NCI-H146 treated with DMSO at 0.1 percent for 48 hours (cell line): ENCODE measurements around the gene IFT80.
"Not testable (repeated sequence)": the region's sequence is repeated elsewhere in the genome, so short reads cannot be mapped to it uniquely, and the experiment has no call there.

Experiments
- DNase-seq: peaks from one replicate; lab custom pipeline; 2025; ENCODE audit not compliant: unreplicated experiment; lab: John Stamatoyannopoulos, UW

Gene IFT80

DNA sequence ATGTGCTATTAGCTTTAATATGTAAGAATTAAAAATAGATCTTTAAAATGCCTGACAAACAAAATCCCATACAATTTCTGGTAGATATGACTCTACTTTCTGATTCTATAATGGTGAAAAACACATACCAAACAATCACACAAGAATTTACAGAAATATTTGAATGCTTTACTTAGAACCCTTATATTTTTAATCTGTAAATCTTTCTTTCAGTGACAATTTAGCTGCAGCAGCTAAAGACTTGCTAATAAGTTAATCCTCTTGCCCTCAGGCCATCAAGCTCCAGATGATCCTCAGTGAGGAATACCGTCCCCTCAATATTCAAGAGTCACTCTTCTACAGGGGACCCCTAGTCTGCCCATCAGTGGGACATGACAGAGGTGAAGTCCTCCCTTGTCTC lies 118.2 kb downstream of the IFT80 start:
- DNase-seq: no peak

DNA sequence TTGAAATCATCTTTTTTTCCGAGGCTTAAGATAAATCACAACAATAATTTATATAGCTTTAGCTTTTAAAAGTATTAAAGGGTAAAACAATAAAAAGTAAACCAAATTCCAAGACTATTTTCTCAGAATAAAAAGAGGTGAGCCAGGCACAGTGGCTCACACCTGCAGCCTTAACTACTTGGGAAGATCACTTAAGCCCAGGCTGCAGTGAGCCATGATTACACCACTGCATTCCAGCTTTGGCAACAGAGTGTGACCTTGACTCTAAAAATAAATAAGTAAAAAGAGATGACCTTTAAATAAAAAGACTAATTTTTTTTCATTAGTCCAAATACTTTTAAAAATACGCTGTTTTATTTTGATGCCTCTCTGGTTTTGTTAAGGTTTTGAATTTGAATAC lies 119.4 kb downstream of the IFT80 start:
- DNase-seq: no peak

DNA sequence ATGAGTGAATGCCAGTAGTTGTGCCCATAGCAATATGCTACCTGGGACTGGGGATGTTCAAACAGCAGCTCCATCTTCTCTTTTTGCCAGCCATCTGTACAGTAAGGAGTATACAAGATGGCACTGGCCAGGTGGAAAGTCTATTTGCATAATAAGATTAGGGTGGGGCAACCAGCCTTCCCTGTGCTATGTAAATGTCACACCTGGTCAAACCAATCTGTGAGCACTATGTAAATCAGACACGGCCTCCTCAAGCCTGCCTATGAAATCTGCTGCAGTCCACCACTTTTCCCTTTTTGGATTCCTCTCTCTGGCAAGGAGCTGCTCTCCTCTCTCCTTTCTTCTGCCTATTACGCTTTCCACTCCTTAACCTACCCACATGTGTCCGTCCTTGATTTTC lies 120.8 kb downstream of the IFT80 start:
- DNase-seq: peak; percentile 84

DNA sequence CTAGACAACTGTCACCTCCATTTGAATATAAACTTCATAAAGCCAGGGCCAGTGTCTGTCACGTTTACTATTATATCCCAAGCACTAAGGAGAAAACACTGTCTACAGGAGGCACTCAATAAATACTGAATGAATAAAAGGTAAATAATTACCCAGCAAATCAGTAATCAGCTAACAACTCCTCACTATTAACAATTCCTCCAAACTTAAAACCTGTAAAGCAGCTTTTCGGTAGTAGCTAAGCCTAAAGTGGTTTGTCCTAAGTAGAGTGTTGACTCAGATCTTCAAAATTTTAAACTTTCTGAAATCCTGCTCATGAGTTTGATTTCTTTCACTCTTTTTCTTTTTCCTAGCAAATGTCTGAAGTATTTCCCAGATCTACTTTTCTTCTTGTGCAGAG lies 133.9 kb downstream of the IFT80 start:
- no peak for DNase-seq

DNA sequence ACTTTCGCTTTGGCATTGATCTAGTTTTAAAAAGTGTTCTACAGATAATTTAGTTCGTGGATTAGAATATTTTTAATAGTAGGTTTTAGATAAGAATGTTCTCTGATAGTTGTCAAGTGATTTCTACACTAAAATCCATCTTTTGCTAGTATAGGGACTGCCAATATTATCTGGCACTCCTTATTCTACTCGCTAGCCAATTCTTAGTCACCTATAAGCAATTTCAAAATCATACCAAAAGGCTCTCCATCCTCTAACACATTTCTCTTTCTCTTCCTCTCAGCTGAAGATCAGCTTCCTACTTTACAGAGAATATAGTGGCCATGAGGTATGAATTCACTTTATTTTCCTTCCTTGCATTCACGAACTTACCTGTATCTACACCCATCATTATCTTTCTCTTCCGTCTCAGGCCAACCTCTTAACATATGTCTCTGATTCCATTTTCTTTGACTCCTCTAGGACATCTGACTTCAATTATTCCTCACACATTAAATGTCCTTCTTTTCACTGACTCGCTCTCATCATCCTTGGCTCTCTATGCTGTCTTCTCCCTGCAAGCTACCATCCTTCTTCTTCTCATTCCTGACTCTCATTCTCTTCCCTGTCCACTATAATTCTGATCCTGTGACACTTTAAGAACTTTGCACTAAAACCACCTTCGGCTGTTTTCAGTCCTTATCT lies 138.3 kb downstream of the IFT80 start:
- no peak for DNase-seq

DNA sequence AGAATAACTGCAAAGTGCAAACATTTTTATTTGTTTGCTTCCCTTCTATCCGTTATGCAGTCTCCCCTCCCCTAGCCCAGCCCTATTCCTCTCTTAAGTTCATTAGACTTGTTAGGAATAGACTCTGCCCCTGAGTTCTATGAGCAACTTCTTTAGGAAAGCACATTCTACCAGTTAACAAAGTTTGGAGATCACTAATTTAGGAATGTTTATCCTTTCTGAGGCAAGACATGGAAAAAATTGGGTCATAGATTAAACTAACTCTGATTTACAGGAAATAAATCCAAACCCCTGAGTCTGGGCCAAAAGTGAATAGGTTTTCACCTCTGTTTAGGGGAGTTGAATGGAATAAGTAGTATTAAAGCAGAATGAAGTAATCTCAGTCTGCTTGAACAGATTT lies 139.4 kb downstream of the IFT80 start:
- DNase-seq: no peak

DNA sequence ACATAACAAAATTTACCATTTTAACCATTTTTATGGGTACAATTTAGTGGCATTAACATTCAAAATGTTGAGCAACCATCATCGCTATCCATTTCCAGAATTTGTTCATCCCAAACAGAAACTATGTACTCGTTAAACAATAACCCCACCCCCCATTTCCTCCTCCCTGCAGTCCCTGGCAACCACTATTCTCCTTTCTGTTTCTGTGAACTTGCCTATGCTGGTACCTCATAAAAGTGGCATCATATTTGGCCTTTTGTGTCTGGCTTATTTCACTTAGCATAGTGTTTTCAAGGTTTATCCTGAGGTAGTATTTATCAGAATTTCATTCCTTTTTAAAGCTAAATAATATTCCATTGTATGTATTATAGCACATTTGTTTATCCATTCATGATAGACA lies 141.4 kb downstream of the IFT80 start:
- DNase-seq: no peak

DNA sequence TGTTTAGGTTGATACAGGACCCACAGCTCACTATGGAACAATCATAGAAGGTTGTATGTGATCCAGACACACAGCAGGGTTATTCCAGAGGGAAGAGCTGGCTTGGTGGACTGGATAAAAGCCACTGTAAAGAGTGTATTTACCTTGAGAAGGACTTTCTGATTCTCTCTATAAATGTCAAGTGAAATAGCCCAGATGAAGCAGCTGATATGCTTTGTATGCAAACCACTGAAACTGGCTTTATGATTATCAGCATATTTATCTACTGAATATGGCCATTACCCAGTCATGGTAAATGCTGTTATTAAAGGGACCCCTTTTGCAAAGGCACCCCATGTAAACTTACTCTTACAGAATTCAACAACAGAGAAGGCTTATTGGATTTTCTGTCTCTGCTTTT lies 145.7 kb downstream of the IFT80 start:
- DNase-seq: no peak

DNA sequence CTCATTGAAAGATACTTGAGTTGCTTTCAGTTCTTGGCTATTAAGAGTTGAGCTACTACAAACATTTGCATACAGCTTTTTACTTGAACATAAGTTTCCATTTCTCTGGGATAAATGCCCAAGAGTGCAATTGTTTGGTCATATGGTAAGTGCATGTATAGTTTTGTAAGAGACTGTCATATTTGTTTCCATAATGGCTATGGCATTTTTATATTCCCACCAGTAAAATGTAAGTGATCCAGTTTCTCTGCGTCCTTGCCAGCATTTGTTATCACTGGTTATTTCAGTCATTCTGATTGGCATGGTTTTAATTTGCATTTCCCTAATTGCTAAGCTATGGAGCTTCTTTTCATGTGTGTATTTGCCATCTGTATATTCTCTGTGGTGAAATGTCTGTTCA lies 151.3 kb downstream of the IFT80 start:
- no peak for DNase-seq

DNA sequence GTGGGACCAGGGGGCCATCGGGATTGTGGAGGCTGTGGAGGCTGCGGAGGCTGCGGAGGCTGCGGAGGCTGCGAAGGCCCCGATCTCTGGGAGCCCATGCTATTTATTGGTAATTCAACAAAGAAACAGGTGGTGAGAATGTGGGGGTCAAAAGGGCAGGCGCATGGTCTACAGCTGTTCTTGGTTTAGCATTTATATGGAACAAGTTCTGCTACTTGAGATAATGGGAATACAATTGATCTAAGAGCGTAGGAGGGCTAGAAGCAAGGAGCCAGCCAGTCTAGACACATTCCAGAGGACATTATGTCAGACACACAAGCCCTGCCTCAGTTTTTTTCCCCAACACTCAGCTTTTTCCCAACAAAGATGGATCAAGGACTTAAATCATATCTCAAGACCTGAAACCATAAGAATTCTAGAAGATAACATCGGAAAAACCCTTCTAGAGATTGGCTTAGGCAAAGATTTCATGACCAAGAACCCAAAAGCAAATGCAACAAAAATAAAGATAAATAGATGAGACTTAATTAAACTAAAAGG lies 153.7 kb downstream of the IFT80 start:
- DNase-seq: no peak

DNA sequence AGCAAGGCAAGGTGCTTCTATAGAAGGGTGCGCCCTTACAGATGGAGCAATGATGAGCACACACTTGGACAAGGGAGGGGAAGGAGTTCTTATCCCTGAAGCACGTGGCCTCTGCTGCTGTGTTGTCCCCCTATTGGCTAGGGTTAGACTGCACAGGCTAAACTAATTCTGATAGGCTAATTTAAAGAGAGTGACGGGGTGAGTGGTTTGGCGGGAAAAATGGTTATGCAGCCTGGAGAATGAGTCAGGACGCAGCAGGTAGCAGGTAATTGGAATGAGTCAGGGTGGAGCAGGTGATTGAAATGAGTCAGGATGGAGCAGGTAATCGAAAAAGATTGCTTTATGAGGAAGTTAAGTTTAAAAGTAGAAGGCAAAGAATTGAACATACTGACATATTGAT lies 158.3 kb downstream of the IFT80 start:
- DNase-seq: not testable (repeated sequence)

DNA sequence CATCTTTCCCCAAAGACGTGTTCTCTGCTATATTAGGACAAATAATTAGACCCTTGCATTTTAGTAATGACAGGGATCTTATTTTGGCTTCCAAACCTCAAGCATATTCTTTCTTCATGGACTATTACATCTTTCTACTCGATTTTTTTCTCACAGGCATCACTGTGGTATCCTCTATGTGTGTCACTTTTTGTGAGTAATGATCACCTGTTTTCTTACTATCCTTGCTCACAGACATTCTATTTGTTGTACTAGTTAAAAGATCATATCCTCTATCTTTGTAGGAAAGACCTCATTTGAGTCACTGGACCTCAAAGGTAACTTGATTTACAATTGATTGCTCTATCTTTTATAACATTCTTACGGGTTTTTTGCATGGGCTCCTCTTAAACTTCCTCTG lies 167.0 kb downstream of the IFT80 start:
- DNase-seq: no peak

DNA sequence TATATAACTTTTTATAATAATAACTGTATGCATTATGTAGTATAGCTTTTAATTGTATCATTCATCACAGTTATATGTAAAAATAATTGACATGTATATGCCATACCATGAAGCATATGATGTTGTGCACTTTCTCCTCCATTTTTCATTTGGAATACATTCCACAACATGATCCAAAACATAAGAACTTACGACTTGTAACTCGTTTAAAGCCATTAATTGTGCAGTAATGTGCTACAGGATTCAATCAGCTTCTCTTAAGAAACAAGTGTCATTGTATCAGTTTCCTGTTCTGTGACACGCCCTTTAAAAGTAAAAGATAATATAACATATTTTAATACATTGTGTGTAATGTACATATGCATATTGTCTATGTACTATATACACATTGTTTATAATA lies 171.6 kb downstream of the IFT80 start:
- no peak for DNase-seq

DNA sequence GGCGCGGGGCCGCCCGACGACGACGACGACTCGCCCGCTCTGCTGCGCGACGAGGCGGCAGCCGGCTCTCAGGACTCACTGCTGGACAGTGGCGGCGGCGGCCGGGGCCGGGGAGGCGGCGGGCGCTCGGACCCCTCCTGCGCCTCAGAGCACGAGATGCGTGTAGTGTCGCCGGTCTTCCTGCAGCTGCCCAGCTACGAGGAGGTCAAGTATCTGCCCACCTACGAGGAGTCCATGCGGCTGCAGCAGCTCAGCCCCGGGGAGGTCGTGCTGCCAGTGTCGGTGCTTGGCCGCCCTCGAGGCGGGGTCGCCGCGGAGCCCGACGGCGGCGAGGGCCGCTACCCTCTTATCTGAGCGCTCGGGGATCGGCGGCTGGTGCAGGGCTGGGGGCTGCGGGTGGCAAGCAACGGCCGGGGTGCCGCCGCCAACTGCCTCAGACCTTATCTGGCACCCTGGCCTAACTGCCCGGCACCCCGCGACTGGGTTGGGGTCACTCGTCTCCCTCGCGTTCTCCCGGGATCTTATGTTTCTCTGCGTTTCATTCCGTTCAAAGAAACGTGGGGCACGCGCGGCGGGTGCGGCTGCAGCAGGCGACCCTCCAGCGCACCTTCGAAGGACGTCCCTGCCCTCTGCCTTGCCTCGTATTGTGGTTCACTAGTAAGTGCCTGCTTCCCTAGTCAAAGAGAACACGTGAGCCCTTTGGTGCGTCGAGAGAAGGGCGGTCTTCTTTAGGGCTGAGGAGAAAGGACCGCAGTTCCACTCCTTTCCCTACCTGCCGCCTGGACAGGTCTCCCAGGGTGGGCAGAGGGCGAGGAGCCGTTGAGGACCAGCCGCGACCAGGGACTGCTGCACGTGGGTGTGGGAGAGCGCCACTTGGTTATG lies 172.8 kb downstream of the IFT80 start:
- peak; percentile 78 for DNase-seq

DNA sequence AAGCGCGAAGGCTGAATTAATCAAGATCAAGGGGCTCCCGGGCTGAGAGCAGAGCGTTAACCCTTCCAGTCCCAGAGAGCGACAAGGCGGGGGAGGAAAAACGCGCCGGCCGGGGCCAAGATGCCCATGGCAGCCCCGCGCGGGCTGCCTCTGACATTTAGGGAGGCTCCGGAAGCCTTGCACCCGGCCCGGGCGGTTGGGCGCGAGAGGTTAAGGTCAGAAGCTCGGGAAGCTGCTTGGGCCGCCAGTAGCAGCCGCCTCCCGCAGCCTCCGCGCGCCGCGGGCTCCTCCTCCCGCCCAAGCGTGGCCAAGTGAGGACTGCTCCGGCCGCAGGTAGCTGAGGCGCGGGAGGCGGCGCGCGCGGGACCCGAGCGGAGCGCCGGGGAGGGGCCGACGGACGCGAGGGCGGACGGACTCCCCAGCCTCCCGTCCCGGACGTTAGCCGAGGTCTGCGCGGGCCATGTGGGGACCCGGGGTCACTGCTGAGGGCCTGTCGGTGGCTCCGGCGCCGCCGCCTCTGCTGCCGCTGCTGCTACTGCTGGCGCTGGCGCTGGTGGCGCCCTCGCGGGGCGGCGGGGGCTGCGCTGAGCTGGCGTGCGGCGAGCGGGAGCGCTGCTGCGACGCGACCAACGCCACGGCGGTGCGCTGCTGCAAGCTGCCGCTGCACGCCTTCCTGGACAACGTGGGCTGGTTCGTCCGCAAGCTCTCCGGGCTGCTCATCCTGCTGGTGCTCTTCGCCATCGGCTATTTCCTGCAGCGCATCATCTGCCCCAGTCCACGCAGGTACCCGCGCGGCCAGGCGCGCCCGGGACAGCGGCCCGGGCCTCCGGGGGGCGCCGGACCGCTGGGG lies 173.6 kb downstream of the IFT80 start, which contains the start of gene C3orf80:
C3orf80 (plus strand) TSS at position 247 of the 850 bp plus-strand sequence; CDS start at position 461, 214 bp downstream.
- peak; percentile 76 for DNase-seq

DNA sequence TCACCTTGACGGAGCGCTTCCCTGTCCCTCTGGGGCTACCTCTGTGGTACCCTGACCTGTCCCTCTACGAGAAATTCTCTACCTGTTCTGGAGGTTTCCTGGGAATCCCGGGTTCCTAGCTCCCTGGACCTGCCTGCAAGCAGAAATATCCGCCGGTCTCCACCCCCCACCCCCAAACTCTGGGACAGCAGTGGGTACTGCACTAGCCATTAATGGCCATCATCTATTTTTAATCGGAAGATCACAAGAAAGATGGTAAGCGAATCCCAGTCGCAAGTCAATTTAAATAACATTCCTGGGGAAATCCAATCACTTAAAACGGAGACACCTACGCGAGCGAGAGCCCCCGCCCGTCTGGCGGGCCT lies 174.2 kb downstream of the IFT80 start:
- DNase-seq: no peak

DNA sequence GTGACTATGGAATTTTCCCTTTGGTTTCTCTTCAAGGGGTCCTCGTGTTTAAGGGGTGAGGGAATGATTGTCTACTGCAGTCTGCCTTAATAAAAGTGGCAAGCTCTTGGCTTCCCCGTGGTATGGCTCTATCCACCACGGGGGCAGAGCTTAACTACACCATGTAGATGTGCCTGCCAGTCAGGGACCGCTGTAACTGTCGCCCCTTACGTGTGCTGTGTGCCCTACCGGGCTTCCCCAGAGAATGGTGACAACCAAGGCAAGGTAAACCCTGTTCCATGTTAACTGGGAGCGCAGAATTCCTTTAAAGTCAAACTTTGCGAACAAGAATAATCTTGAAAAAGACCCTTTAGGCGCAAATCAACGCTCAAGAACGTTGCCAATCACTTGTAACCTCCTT lies 174.8 kb downstream of the IFT80 start:
- no peak for DNase-seq

DNA sequence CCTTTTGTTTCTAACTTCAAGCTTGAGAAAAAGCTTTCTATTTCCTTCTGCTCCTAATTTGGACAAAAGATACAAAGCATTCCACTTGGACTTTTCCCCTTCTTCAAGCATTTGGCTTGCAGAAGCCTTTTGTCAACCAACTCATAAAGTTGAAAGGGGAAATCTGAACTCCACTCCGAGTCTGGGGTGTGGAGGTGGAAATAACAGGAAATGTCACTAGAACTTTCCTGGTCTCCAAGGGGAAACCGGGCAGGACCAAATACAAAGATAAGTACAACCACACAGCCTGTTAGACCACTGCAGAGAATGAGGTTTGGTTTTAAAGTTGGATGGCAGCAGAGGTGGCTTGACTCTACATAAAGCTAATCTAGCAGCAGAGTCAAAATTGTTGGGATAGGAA lies 178.0 kb downstream of the IFT80 start:
- no peak for DNase-seq

DNA sequence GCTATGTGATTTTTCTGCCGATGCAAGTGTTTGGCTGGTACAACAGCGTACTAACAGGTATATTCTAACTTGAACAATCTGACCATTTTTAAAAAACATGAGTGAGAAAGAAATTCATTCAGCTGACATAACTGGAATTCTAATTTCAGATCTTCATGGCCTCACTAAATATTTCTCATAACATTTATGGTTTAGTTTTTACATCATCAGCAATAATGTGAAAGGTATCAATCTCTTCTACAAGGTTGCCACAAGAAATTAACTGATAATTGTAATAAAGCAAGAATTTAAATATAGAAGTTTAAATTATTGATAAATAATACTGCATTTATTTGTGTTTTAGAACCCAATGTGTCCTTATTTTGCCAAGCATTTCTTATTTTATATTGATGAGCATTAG lies 179.0 kb downstream of the IFT80 start:
- no peak for DNase-seq

DNA sequence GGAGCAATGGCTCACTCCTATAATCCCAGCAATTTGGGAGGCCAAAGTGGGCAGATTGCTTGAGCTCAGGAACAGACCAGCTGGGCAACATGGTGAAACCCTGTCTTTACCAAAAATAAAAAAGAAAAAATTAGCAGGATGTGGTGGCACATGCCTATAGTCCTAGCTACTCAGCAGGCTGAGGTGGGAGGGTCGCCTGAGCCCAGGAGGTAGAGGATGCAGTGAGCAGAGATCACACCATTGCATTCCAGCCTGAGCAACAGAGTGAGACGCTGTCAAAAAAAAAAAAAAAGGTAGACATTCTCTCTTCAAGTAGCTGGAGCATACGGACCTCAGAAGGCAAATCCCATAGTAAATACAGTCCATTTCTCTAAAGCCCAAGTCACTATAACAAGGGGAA lies 180.9 kb downstream of the IFT80 start:
- no peak for DNase-seq

DNA sequence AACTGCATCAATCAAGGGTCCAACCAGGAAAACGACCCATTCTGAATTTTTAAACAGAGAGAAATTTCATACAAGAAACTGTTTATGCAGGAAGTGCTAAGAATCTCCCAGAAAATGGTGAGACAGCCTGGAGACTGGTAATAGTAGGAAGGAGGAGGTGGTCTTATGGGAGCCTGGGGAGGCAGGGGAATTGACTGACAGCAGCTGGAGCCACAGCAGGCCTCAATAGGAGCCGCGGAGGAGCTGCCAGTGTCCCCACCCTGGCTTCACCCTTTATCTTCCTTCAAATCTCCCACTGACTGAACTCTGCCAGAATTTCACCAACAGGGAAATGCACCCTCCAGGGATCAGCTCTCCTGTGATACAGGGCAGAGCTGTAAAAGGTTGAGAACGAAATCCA lies 181.3 kb downstream of the IFT80 start:
- no peak for DNase-seq
